Spleen (tissue), 11 donors: ENCODE results near the gene P4HA3. TPM values are rescaled to one million over a fixed set of nuclear protein-coding genes. Genes with fewer than 3 reads are reported as not detected.

Source experiments
- DNase-seq: peaks from one replicate; pipeline ENCODE4 v3.0.0-alpha.2; 2020
- H3K27ac ChIP-seq, 8 donors: fragments of 200-600 bp; sonication (generic) in 7 of 8; 1 replicate in 4 of 8; 2 replicates in 4 of 8; pipeline versions ENCODE4 v1.5.0 to v1.8.0; 2016 to 2021; ENCODE audit warnings: inconsistent platforms in 4 of 8, mild to moderate bottlenecking in 4 of 8, moderate library complexity in 1 of 8
- H3K27me3 ChIP-seq, 7 donors: fragments of 200-600 bp; sonication (generic) in 6 of 7; replicated peaks in 1 of 7; 1 replicate in 4 of 7; 2 replicates in 3 of 7; pipeline versions ENCODE4 v1.5.0 to v1.8.0; 2016 to 2021; ENCODE audit warnings: inconsistent platforms in 3 of 7, mild to moderate bottlenecking in 1 of 7
- H3K36me3 ChIP-seq, 6 donors: fragments of 200-600 bp; sonication (generic) in 5 of 6; 1 replicate in 4 of 6; 2 replicates in 2 of 6; pipeline versions ENCODE4 v1.5.0 to v1.8.0; 2016 to 2021; ENCODE audit warnings: inconsistent platforms in 2 of 6
- H3K4me1 ChIP-seq, 6 donors: fragments of 200-600 bp; sonication (generic) in 5 of 6; 1 replicate in 3 of 6; 2 replicates in 3 of 6; pipeline versions ENCODE4 v1.5.0 to v1.8.0; 2016 to 2021; ENCODE audit warnings: inconsistent platforms in 3 of 6
- H3K4me3 ChIP-seq, 8 donors: fragments of 200-600 bp; sonication (generic) in 7 of 8; 1 replicate in 4 of 8; 2 replicates in 4 of 8; pipeline versions ENCODE4 v1.5.0 to v1.8.0; 2016 to 2021; ENCODE audit warnings: inconsistent platforms in 4 of 8, mild to moderate bottlenecking in 4 of 8, moderate library complexity in 2 of 8
- H3K9me3 ChIP-seq, 8 donors: fragments of 200-600 bp; sonication (generic) in 7 of 8; 1 replicate in 4 of 8; 2 replicates in 4 of 8; pipeline versions ENCODE4 v1.5.0 to v1.8.0; 2016 to 2021; ENCODE audit warnings: inconsistent platforms in 4 of 8
- POLR2A ChIP-seq, 3 donors: fragments of 450-650 bp; IDR thresholded peaks; one replicate each; pipeline ENCODE4 v1.5.1; 2017; ENCODE audit warnings: antibody characterized with exemption in 3 of 3, mild to moderate bottlenecking in 1 of 3
- POLR2AphosphoS5 ChIP-seq, 3 donors: sonication (generic); formaldehyde crosslinking; IDR thresholded peaks; one replicate each; pipeline ENCODE4 v1.5.1; 2017; ENCODE audit warnings: antibody characterized with exemption in 3 of 3
- WGBS, 5 donors: extraction: QIAGEN DNeasy Blood & Tissue Kit in 3 of 5; methylation state at CpG; one replicate each; pipeline versions ENCODE4 v1.1.5 to v1.1.7; 2013 to 2018; 5-methylcytosine and 5-hydroxymethylcytosine counted together
- intact Hi-C: fragments of 100-400 bp; cut with DNase I; formaldehyde crosslinking; loops from one replicate; pipeline ENCODE4 v1.15.0; 2023; ENCODE audit warnings: low total_unique reads
- polyA plus RNA-seq, 3 donors: library from polyadenylated mRNA; stranded (reverse); fragments of 200-250 nt; gene quantifications; one replicate each; pipeline ENCODE4 v1.2.1, GENCODE V29; 2013
- total RNA-seq, 7 donors: library from RNA; depleted of rRNA in 3 of 7; stranded (reverse); fragments of >200 nt in 3 of 7; fragmentation: NEBNext Ultra II Directional in 4 of 7; extraction: Animal tissue kit (Norgen Biotek cat#: 25700) in 4 of 7; gene quantifications; one replicate each; pipeline versions ENCODE4 v1.1.0 to v1.2.1, GENCODE V29; 2016 to 2021
- TF ChIP-seq, protein P1 (sequence below), 11 experiments: fragments of 200-600 bp in 7 of 11; fragments of 450-650 bp in 4 of 11; sonication (generic) in 4 of 11; IDR thresholded peaks in 8 of 11; conservative IDR thresholded peaks in 3 of 11; 1 replicate in 7 of 11; 2 replicates in 4 of 11; pipeline versions ENCODE4 v1.4.0 to v1.8.0; 2016 to 2021; ENCODE audit warnings: antibody characterized with exemption in 11 of 11, inconsistent platforms in 4 of 11, mild to moderate bottlenecking in 1 of 11
- donor health status: healthy with polysubstance abuse.
- donor health status: DM: no; HTN: no; CAD: no; lungs with moderate emphysema.
- donor health status: DM: no; HTN: no; CAD: no.
- donor health status: Bipolar disorder and iron deficiency.
- donor health status: healthy.
- donor health status: DM: no; HTN: no; CAD: no.
- donor health status: DM: yes; HTN: yes; CAD: no.

Gene P4HA3
- total and polyA plus RNA-seq, 10 donors, result 0.39 to 0.44 TPM; not detected in 8

- H3K4me1 ChIP-seq, result peaks cover 0 to 8% (median 4%) of the 10 kb centered on the region in 6 donors
- H3K27ac ChIP-seq, result no peak overlapping the region
- H3K27me3 ChIP-seq, result peaks cover 0 to 5% (median under 1%) of the 10 kb centered on the region in 7 donors
- H3K36me3 ChIP-seq, result no peaks in the 10 kb centered on the region
- H3K4me3 ChIP-seq, result no peak overlapping the region
- TF ChIP-seq POLR2AphosphoS5 (IDR thresholded peaks at IDR 0.05) (no peak), POLR2A (IDR thresholded peaks at IDR 0.05) (no peak)
- TF ChIP-seq, protein P1, sequence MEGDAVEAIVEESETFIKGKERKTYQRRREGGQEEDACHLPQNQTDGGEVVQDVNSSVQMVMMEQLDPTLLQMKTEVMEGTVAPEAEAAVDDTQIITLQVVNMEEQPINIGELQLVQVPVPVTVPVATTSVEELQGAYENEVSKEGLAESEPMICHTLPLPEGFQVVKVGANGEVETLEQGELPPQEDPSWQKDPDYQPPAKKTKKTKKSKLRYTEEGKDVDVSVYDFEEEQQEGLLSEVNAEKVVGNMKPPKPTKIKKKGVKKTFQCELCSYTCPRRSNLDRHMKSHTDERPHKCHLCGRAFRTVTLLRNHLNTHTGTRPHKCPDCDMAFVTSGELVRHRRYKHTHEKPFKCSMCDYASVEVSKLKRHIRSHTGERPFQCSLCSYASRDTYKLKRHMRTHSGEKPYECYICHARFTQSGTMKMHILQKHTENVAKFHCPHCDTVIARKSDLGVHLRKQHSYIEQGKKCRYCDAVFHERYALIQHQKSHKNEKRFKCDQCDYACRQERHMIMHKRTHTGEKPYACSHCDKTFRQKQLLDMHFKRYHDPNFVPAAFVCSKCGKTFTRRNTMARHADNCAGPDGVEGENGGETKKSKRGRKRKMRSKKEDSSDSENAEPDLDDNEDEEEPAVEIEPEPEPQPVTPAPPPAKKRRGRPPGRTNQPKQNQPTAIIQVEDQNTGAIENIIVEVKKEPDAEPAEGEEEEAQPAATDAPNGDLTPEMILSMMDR (IDR thresholded peaks at IDR 0.05 in 8 of 11, conservative IDR thresholded peaks at IDR 0.05 in 3 of 11), result no peak
- peaks cover 0 to 33% (median 29%) of the 10 kb centered on the region in 8 donors for H3K9me3 ChIP-seq
- DNase-seq, result no peak
- intact Hi-C loops, result no loop called here
These were observed 5.5 kb upstream of the P4HA3 start for GRCh38 chr11:74316772-74317505.

DNA sequence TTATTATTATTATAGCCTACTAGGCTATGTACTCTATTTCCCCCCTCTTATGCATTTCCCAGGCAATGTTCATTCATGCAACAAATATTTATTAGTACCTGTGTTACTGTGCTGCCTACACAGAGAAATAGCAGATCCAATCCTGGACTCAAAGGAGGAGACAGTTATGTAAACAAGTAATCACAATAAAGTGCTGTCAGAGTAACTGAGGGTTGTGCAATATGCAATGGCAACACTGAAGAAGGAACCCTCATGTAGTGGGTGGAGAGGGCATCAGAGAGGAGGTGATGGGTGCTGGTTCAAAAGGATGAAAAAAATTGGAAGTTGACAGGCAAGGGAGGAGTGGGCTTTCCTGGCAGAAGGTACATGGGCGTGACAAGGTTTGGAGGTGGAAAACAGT is 886 bp upstream of the P4HA3 start:
- no peak for DNase-seq
- Histone ChIP-seq H3K4me3 (no peak overlapping the region), H3K36me3 (no peaks in the 10 kb centered on the region), H3K27ac (no peak overlapping the region), H3K4me1 (peaks cover 0 to 15% (median 9%) of the 10 kb centered on the region in 6 donors), H3K9me3 (peaks cover 0 to 23% (median 21%) of the 10 kb centered on the region in 8 donors), H3K27me3 (peaks cover 0 to 36% (median 21%) of the 10 kb centered on the region in 7 donors)
- no peak for TF ChIP-seq POLR2AphosphoS5 (IDR thresholded peaks at IDR 0.05)
- TF ChIP-seq POLR2A (IDR thresholded peaks at IDR 0.05), result no peak
- TF ChIP-seq, protein P1 (IDR thresholded peaks at IDR 0.05 in 8 of 11, conservative IDR thresholded peaks at IDR 0.05 in 3 of 11), result no peak
- 82 to 100% (median 93%) methylated on average over 1 of the region's 1 CpG for WGBS, 5 donors
- intact Hi-C loops, result no loop called here

GRCh38 chr11:74310857-74311256 is 583 bp downstream of the P4HA3 start:
- H3K36me3 ChIP-seq, result no peaks in the 10 kb centered on the region
- peaks cover 0 to 15% (median 9%) of the 10 kb centered on the region in 6 donors for H3K4me1 ChIP-seq
- no peak for DNase-seq
- 77 to 92% (median 79%) methylated on average over 9 to 11 of the region's 11 CpGs for WGBS, 5 donors
- H3K27ac ChIP-seq, result no peak overlapping the region
- intact Hi-C loops, result no loop called here
- H3K9me3 ChIP-seq, result peaks cover 0 to 8% (median 6%) of the 10 kb centered on the region in 8 donors
- H3K4me3 ChIP-seq, result peak overlapping the region in 5 of 8 donors; percentile 27 to 65 (median 34)
- peaks cover 0 to 47% (median 21%) of the 10 kb centered on the region in 7 donors for H3K27me3 ChIP-seq
- TF ChIP-seq POLR2A (IDR thresholded peaks at IDR 0.05) (no peak), POLR2AphosphoS5 (IDR thresholded peaks at IDR 0.05) (no peak)
- TF ChIP-seq, protein P1 (IDR thresholded peaks at IDR 0.05 in 8 of 11, conservative IDR thresholded peaks at IDR 0.05 in 3 of 11), result no peak

DNA sequence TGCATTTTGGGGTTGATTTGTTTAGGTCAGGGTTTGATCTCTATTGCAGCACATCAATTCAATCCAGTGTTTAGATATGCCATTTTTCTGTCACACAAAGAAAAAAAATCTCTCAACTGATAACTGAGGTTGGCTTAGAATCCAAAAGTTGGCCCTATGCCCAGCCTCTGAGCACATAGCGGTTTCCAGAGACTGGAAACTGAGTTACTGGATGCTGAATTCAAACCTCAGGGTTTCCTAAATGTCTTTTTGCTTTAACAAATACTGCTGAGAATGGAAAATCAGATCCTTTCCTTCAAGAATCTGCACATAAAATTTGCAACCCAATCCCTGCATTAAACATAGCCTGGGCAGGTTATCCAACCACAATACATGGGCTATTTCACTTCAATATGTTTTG is 4.0 kb downstream of the P4HA3 start:
- H3K27ac ChIP-seq, result no peak overlapping the region
- H3K9me3 ChIP-seq, result no peaks in the 10 kb centered on the region
- peaks cover 0 to 15% (median 9%) of the 10 kb centered on the region in 6 donors for H3K4me1 ChIP-seq
- WGBS, 5 donors, result 50 to 73% (median 57%) methylated on average over 1 of the region's 1 CpG
- intact Hi-C loops, result no loop called here
- H3K4me3 ChIP-seq, result no peak overlapping the region
- TF ChIP-seq POLR2AphosphoS5 (IDR thresholded peaks at IDR 0.05) (no peak), POLR2A (IDR thresholded peaks at IDR 0.05) (no peak)
- TF ChIP-seq, protein P1 (IDR thresholded peaks at IDR 0.05 in 8 of 11, conservative IDR thresholded peaks at IDR 0.05 in 3 of 11), result no peak
- peaks cover 0 to 57% (median 21%) of the 10 kb centered on the region in 7 donors for H3K27me3 ChIP-seq
- no peaks in the 10 kb centered on the region for H3K36me3 ChIP-seq
- no peak for DNase-seq
